ENCODE results near the gene CYSLTR2. TPM values are rescaled to one million over a fixed set of nuclear protein-coding genes. Genes with fewer than 3 reads are reported as not detected.
A peak's percentile ranks its signal among the peaks of the same experiment; 100 is the strongest.

CYSLTR2 gene
- total RNA-seq, 2 experiments from 2014 or later = 2.9 to 3.3 TPM

GRCh38 chr13:48731001-48731658 is 77.4 kb downstream of the CYSLTR2 start:
- ATAC-seq (no peak), DNase-seq (no peak)
- POLR2A ChIA-PET = interaction anchor here (1.0 kb wide), 1 partner anchor 77 kb away, joined by 3 read pairs; the partner anchor contains the start of gene CYSLTR2
- Mint-ChIP-seq H3K9me3 (ENCODE audit: insufficient read depth) (no peaks in the 10 kb centered on the region), H3K27me3 (ENCODE audit: low read depth) (peaks cover 5% of the 10 kb centered on the region), H3K36me3 (ENCODE audit: low read depth) (no peaks in the 10 kb centered on the region), H3K4me3 (no peak overlapping the region), H3K27ac (no peak overlapping the region), H3K4me1 (ENCODE audit: low read depth) (peaks cover 14% of the 10 kb centered on the region)
- CTCF ChIA-PET = interaction anchor here (0.7 to 3.4 kb wide), 14 partner anchors 8 to 616 kb away, joined by 3 to 17 read pairs (median 3); partner anchors contain the start of gene CYSLTR2

GRCh38 chr13:48731957-48732569 is 78.3 kb downstream of the CYSLTR2 start:
- ATAC-seq (peak; percentile 93), DNase-seq (peak; percentile 70)
- peak overlapping the region; percentile 40 for H3K4me3 Mint-ChIP-seq
- no peaks in the 10 kb centered on the region for H3K9me3 Mint-ChIP-seq (ENCODE audit: insufficient read depth)
- no peak overlapping the region for H3K27ac Mint-ChIP-seq
- H3K27me3 Mint-ChIP-seq (ENCODE audit: low read depth) = peaks cover 5% of the 10 kb centered on the region
- ChIA-PET CTCF (interaction anchor here (0.7 to 3.4 kb wide), 12 partner anchors 9 to 617 kb away, joined by 3 to 17 read pairs (median 3); partner anchors contain the start of gene CYSLTR2), POLR2A (interaction anchor here (1.0 kb wide), 1 partner anchor 78 kb away, joined by 3 read pairs; the partner anchor contains the start of gene CYSLTR2)
- H3K36me3 Mint-ChIP-seq (ENCODE audit: low read depth) = no peaks in the 10 kb centered on the region
- peaks cover 14% of the 10 kb centered on the region for H3K4me1 Mint-ChIP-seq (ENCODE audit: low read depth)

GRCh38 chr13:48733739-48734335 is 80.1 kb downstream of the CYSLTR2 start:
- ChIA-PET CTCF (interaction anchor here (0.8 to 3.4 kb wide), 2 partner anchors 34 to 36 kb away, joined by 3 to 17 read pairs; no protein-coding TSS in a partner anchor), POLR2A (no interaction called here)
- DNase-seq = no peak
- Mint-ChIP-seq H3K4me3 (no peak overlapping the region), H3K36me3 (ENCODE audit: low read depth) (no peaks in the 10 kb centered on the region), H3K27me3 (ENCODE audit: low read depth) (peaks cover 5% of the 10 kb centered on the region), H3K4me1 (ENCODE audit: low read depth) (peaks cover 14% of the 10 kb centered on the region), H3K9me3 (ENCODE audit: insufficient read depth) (no peaks in the 10 kb centered on the region), H3K27ac (no peak overlapping the region)
- no peak for ATAC-seq

- ATAC-seq = no peak
- POLR2A ChIA-PET = no interaction called here
- DNase-seq = no peak
- CTCF ChIA-PET = interaction anchor here (1.7 kb wide), 1 partner anchor 15 kb away, joined by 4 read pairs; no protein-coding TSS in a partner anchor
- Mint-ChIP-seq H3K4me3 (no peak overlapping the region), H3K27me3 (ENCODE audit: low read depth) (peaks cover 5% of the 10 kb centered on the region), H3K4me1 (ENCODE audit: low read depth) (peaks cover 18% of the 10 kb centered on the region), H3K36me3 (ENCODE audit: low read depth) (no peaks in the 10 kb centered on the region), H3K27ac (no peak overlapping the region), H3K9me3 (ENCODE audit: insufficient read depth) (no peaks in the 10 kb centered on the region)
These were observed 81.8 kb downstream of the CYSLTR2 start for GRCh38 chr13:48735571-48735970.

- H3K4me1 Mint-ChIP-seq (ENCODE audit: low read depth) = peaks cover 5% of the 10 kb centered on the region
- no peak for DNase-seq
- no peak overlapping the region for H3K27ac Mint-ChIP-seq
- H3K9me3 Mint-ChIP-seq (ENCODE audit: insufficient read depth) = no peaks in the 10 kb centered on the region
- no peaks in the 10 kb centered on the region for H3K36me3 Mint-ChIP-seq (ENCODE audit: low read depth)
- ATAC-seq = no peak
- ChIA-PET CTCF (interaction anchor here (1.2 to 1.6 kb wide), 2 partner anchors 30 to 142 kb away, joined by 3 to 4 read pairs; no protein-coding TSS in a partner anchor), POLR2A (no interaction called here)
- H3K4me3 Mint-ChIP-seq = no peak overlapping the region
- H3K27me3 Mint-ChIP-seq (ENCODE audit: low read depth) = no peaks in the 10 kb centered on the region
These were observed 84.0 kb downstream of the CYSLTR2 start for GRCh38 chr13:48737689-48738088.

GRCh38 chr13:48738311-48738710 is 84.6 kb downstream of the CYSLTR2 start:
- Mint-ChIP-seq H3K4me1 (ENCODE audit: low read depth) (peaks cover 5% of the 10 kb centered on the region), H3K27me3 (ENCODE audit: low read depth) (no peaks in the 10 kb centered on the region), H3K27ac (no peak overlapping the region), H3K9me3 (ENCODE audit: insufficient read depth) (no peaks in the 10 kb centered on the region), H3K36me3 (ENCODE audit: low read depth) (no peaks in the 10 kb centered on the region), H3K4me3 (no peak overlapping the region)
- DNase-seq (no peak), ATAC-seq (no peak)
- ChIA-PET POLR2A (interaction anchor here (0.6 kb wide), 1 partner anchor 644 kb away, joined by 3 read pairs; the partner anchor contains the start of gene MED4), CTCF (interaction anchor here (1.2 to 1.6 kb wide), 2 partner anchors 29 to 143 kb away, joined by 3 to 4 read pairs; no protein-coding TSS in a partner anchor)

GRCh38 chr13:48739386-48739964 is 85.7 kb downstream of the CYSLTR2 start:
- ATAC-seq (no peak), DNase-seq (no peak)
- H3K36me3 Mint-ChIP-seq (ENCODE audit: low read depth) = no peaks in the 10 kb centered on the region
- ChIA-PET POLR2A (interaction anchor here (0.6 kb wide), 1 partner anchor 81 kb away, joined by 3 read pairs; no protein-coding TSS in a partner anchor), CTCF (interaction anchor here (1.0 to 1.4 kb wide), 2 partner anchors 9 to 144 kb away, joined by 3 read pairs; no protein-coding TSS in a partner anchor)
- H3K27ac Mint-ChIP-seq = no peak overlapping the region
- no peak overlapping the region for H3K4me3 Mint-ChIP-seq
- H3K4me1 Mint-ChIP-seq (ENCODE audit: low read depth) = peaks cover 5% of the 10 kb centered on the region
- H3K9me3 Mint-ChIP-seq (ENCODE audit: insufficient read depth) = no peaks in the 10 kb centered on the region
- peaks cover 2% of the 10 kb centered on the region for H3K27me3 Mint-ChIP-seq (ENCODE audit: low read depth)

- Mint-ChIP-seq H3K9me3 (ENCODE audit: insufficient read depth) (no peaks in the 10 kb centered on the region), H3K4me3 (no peak overlapping the region), H3K27me3 (ENCODE audit: low read depth) (peaks cover 2% of the 10 kb centered on the region), H3K4me1 (ENCODE audit: low read depth) (peaks cover 5% of the 10 kb centered on the region), H3K36me3 (ENCODE audit: low read depth) (no peaks in the 10 kb centered on the region), H3K27ac (no peak overlapping the region)
- DNase-seq = no peak
- CTCF ChIA-PET = interaction anchor here (1.9 kb wide), 1 partner anchor 161 kb away, joined by 4 read pairs; no protein-coding TSS in a partner anchor
- POLR2A ChIA-PET = no interaction called here
- ATAC-seq = no peak
These were observed 87.6 kb downstream of the CYSLTR2 start for GRCh38 chr13:48741377-48741776.

GRCh38 chr13:48746821-48747220 is 93.1 kb downstream of the CYSLTR2 start:
- Mint-ChIP-seq H3K9me3 (ENCODE audit: insufficient read depth) (no peaks in the 10 kb centered on the region), H3K4me1 (ENCODE audit: low read depth) (peaks cover 7% of the 10 kb centered on the region), H3K27me3 (ENCODE audit: low read depth) (peaks cover 2% of the 10 kb centered on the region), H3K4me3 (no peak overlapping the region), H3K36me3 (ENCODE audit: low read depth) (no peaks in the 10 kb centered on the region), H3K27ac (no peak overlapping the region)
- no peak for DNase-seq
- no peak for ATAC-seq
- POLR2A ChIA-PET = no interaction called here
- CTCF ChIA-PET = no interaction called here

- Mint-ChIP-seq H3K27ac (no peak overlapping the region), H3K27me3 (ENCODE audit: low read depth) (no peaks in the 10 kb centered on the region), H3K4me1 (ENCODE audit: low read depth) (peaks cover 7% of the 10 kb centered on the region), H3K9me3 (ENCODE audit: insufficient read depth) (no peaks in the 10 kb centered on the region), H3K4me3 (no peak overlapping the region), H3K36me3 (ENCODE audit: low read depth) (no peaks in the 10 kb centered on the region)
- CTCF ChIA-PET = interaction anchor here (0.9 kb wide), 1 partner anchor 20 kb away, joined by 8 read pairs; no protein-coding TSS in a partner anchor
- POLR2A ChIA-PET = no interaction called here
- DNase-seq (no peak), ATAC-seq (no peak)
These were observed 95.0 kb downstream of the CYSLTR2 start for GRCh38 chr13:48748681-48749080.

GRCh38 chr13:48749144-48749543 is 95.4 kb downstream of the CYSLTR2 start:
- DNase-seq (no peak), ATAC-seq (no peak)
- Mint-ChIP-seq H3K27me3 (ENCODE audit: low read depth) (no peaks in the 10 kb centered on the region), H3K4me1 (ENCODE audit: low read depth) (peaks cover 7% of the 10 kb centered on the region), H3K4me3 (no peak overlapping the region), H3K36me3 (ENCODE audit: low read depth) (no peaks in the 10 kb centered on the region), H3K9me3 (ENCODE audit: insufficient read depth) (no peaks in the 10 kb centered on the region), H3K27ac (no peak overlapping the region)
- POLR2A ChIA-PET = no interaction called here
- CTCF ChIA-PET = interaction anchor here (0.9 kb wide), 1 partner anchor 20 kb away, joined by 8 read pairs; no protein-coding TSS in a partner anchor

Data from activated CD8-positive, alpha-beta T cell treated with anti-CD3 and anti-CD28 coated beads, Interleukin-2, amount 10 ng/mL, durations not matched to agents 7 days and 5 days (primary cell).